HFF-Myc (cell line): ENCODE measurements around the gene TTC27.
"Not testable (repeated sequence)": the region's sequence is repeated elsewhere in the genome, so short reads cannot be mapped to it uniquely, and the experiment has no call there.

Experiments used
- DNase-seq: peaks from one replicate; pipeline ENCODE4 v3.0.0-alpha.2; 2011; ENCODE audit warnings: low read depth; ENCODE audit errors: extremely low read depth
- H3K4me3 ChIP-seq: replicated peaks from 2 replicates; pipeline ENCODE4 v1.5.1; 2011; ENCODE audit warnings: low read depth, mild to moderate bottlenecking, control low read depth, low read length
- CTCF ChIP-seq: IDR thresholded peaks from 2 replicates; pipeline ENCODE4 v1.5.1; 2012; ENCODE audit warnings: mild to moderate bottlenecking, low read depth, low read length, control low read depth; ENCODE audit errors: missing control alignments

Gene TTC27

GRCh38 chr2:32862269-32863055, 234.6 kb downstream of the TTC27 start:
- no peak for DNase-seq
- TF ChIP-seq CTCF, result no peak
- H3K4me3 ChIP-seq, result no peak overlapping the region

GRCh38 chr2:32863326-32863725, 235.5 kb downstream of the TTC27 start:
- no peak overlapping the region for H3K4me3 ChIP-seq
- DNase-seq, result no peak
- TF ChIP-seq CTCF, result no peak

- no peak for TF ChIP-seq CTCF
- no peak for DNase-seq
Measured at GRCh38 chr2:32863803-32864202, 236.0 kb downstream of the TTC27 start.

GRCh38 chr2:32864334-32865111, 236.7 kb downstream of the TTC27 start:
- TF ChIP-seq CTCF, result no peak
- H3K4me3 ChIP-seq, result no peak overlapping the region
- DNase-seq, result no peak

More at GRCh38 chr2:32863803-32864202, 236.0 kb downstream of the TTC27 start:
- H3K4me3 ChIP-seq, result no peak overlapping the region

GRCh38 chr2:32865399-32866068, 237.7 kb downstream of the TTC27 start:
- no peak for DNase-seq
- TF ChIP-seq CTCF, result no peak
- H3K4me3 ChIP-seq, result no peak overlapping the region

- not testable (repeated sequence) for H3K4me3 ChIP-seq, DNase-seq
Measured at GRCh38 chr2:32866462-32866861, 238.6 kb downstream of the TTC27 start.
